Measurements from ENCODE around the gene NLRP4.

DNA sequence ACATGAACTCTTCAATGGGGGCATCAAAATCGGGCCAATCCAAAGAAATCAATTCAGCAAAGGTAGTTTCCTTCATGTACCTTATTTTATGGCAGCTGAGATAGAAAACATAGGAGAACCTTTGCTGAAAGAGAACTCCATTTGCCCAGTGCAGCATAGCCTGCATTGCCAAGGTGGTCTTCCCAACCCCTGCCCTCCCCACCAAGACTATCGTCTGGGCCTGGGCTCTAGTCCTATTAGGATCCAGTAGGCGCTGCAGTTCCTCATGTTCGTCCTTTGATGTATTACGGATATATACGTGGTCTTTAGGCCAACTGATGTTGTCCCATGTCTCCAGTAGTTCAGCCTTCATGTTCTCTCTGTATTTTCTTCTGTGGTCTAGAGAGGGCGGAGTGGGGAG is 76.6 kb downstream of the NLRP4 start:
- TF ChIP-seq, protein P1, sequence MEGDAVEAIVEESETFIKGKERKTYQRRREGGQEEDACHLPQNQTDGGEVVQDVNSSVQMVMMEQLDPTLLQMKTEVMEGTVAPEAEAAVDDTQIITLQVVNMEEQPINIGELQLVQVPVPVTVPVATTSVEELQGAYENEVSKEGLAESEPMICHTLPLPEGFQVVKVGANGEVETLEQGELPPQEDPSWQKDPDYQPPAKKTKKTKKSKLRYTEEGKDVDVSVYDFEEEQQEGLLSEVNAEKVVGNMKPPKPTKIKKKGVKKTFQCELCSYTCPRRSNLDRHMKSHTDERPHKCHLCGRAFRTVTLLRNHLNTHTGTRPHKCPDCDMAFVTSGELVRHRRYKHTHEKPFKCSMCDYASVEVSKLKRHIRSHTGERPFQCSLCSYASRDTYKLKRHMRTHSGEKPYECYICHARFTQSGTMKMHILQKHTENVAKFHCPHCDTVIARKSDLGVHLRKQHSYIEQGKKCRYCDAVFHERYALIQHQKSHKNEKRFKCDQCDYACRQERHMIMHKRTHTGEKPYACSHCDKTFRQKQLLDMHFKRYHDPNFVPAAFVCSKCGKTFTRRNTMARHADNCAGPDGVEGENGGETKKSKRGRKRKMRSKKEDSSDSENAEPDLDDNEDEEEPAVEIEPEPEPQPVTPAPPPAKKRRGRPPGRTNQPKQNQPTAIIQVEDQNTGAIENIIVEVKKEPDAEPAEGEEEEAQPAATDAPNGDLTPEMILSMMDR (IDR thresholded peaks at IDR 0.05) = no peak
- TF ChIP-seq EZH2phosphoT487 (IDR thresholded peaks at IDR 0.05) = no peak

Measured in neural progenitor cell (in vitro differentiated cells).